HG03159 (cell line): ENCODE data around the gene TMTC2.
"Not testable (repeated sequence)": the region's sequence is repeated elsewhere in the genome, so short reads cannot be mapped to it uniquely, and the experiment has no call there.

Source experiments
- ATAC-seq: cut with Tn5 transposase; IDR thresholded peaks from one replicate; pipeline ENCODE4 v1.9.1; 2021; ENCODE audit warnings: mild to moderate bottlenecking, moderate library complexity; ENCODE audit not compliant: unreplicated experiment

TMTC2 gene

DNA sequence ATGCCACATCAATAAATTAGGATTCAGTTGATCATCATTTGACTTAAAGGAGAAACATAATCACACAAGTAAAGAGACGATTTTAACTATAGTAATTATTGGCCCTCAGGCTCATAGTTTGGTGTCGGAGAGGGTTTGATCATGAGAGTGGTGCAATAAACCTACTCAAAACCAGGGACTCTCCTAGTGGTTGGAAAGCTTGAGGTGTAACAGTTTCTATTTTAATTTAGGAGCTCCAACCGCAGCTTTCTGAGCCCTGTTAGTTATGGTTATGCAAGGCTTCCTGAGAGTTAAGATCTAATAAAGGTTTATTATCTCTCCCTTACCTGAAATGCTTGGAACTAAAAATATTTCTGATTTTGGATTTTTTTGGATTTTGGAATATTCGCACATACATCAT lies 36.4 kb downstream of the TMTC2 start:
- ATAC-seq, result peak; percentile 50

DNA sequence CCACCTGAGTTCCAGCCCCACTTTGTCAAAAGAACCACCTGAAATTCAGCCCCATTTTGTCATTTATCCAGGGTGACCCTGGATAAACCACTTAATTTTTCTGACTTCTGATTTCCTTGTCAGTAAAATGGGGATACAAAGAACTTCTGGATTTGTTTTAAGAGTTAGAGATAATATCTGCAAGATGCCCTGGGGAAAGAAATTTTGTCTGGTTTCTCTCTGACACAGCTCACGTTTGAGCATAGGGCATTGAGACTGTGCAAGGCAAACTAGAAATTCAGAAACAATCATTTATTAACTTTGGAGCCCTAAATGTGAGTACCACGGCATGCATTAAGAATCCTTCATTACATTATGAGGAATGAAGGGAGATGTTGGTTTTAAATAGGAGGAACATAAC lies 37.2 kb downstream of the TMTC2 start:
- ATAC-seq, result no peak

DNA sequence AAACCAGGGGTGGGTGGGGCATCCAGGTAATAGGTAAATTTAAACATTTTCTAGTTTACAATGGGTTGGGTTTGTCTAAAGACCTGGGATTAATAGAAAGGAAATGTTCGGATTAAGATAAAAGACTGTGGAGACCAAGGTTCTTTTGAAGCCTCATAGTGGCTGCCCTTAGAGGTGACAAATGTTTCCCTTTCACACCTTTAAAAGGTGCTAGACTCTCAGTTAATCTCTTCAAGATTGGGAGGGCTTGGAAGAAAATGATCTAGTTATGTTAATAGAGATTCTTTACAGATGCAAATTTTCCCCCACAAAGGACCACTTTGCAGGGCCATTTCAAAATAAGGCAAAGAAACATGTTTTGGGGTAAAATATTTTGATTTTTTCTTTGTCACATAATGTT lies 39.0 kb downstream of the TMTC2 start:
- ATAC-seq, result no peak

DNA sequence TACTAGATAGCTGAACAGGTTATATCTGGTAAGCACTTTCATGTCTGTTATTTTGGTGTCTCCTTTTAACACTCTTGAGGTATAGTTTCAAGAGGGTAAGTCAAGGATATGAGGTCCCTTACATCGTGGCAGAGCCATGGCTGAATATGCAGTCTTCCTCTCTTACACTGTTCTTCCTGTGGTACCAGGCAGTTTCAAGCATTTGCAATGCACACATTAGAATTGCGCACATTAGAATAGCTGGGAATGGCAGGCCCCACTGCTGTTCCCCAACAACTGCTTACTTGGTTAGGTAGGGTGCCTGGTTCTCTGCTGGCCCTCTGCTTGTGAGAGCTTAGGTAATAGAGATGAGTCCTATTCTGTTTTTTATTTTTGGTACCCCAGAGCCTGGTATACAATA lies 41.2 kb downstream of the TMTC2 start:
- no peak for ATAC-seq

DNA sequence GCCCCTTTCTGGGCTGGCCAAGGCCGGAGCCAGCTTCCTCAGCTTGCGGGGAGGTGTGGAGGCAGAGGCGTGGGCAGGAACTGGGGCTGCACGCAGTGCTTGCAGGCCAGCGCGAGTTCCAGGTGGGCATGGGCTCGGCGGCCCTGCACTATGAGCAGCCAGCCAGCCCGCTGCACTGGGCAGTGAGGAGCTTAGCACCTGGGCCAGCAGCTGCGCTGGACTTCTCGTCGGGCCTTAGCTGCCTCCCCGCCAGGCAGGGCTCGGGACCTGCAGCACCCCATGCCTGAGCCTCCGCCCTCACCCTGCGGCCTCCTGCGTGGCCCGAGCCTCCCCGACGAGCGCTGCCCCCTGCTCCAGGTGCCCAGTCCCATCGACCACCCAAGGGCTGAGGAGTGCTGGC lies 42.0 kb downstream of the TMTC2 start:
- ATAC-seq, result no peak

DNA sequence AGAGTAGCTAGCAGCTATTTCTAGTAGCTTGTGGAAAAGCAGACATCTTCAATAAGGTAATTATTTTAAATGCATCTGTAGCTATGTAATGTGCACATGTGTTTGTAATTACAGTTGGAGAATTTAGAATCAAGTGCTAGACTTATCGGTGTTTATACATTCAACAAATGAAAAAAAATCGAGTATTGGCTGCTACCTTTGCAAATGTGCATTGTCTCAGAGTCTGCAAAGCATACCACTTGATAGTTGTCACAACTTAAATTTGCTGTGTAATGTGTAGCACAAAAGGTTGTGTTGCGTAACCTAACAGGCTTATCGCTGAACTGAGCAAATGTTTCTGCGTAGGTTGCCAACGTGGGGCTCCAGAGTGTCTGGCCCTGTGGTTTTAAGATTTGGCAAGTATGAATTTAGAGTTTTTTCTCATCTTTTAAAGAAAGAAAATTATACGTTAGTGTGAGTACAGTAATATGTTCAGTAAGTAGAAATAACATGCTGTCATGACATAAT lies 44.3 kb downstream of the TMTC2 start:
- no peak for ATAC-seq

DNA sequence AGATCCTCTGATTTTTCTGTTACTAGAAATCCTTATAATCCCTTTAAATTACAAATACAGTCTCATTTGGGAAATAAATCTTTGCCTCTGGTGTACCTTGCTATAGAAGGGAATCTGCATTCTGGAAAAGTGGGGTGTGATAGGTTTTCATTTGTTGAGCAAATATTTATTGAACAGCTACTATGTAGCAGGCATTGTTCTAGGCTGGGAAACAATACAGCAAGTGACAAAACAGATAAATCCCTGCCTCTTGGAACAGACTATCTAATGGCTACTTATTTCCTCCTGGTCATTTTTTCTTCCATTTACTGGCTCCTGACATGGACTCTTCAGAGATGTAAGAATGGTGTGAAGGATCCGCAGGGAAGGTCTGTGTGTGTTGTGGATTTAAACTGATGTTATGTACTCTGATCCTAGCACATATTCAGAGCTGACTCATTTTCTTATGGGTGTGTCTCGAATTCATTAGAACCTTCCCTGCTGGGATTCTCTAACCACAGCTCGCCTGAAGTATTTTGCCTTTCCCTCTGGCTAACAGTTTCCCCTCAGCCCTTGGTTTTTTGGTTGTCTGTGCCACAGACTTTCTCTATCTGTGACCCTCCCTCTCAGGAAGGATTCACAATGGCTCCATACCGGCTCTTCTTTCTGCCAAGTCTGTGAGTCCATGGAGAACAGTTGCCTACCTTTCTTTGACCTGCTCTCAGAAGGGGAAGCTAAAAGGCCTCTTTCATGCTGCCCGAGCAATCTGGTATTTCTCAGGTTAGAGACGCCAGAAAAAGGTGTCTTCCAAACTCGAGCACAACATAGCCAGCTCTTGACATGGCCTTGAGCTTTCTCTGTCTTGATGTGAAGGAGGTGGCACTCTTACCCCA lies 53.7 kb downstream of the TMTC2 start:
- ATAC-seq, result no peak

DNA sequence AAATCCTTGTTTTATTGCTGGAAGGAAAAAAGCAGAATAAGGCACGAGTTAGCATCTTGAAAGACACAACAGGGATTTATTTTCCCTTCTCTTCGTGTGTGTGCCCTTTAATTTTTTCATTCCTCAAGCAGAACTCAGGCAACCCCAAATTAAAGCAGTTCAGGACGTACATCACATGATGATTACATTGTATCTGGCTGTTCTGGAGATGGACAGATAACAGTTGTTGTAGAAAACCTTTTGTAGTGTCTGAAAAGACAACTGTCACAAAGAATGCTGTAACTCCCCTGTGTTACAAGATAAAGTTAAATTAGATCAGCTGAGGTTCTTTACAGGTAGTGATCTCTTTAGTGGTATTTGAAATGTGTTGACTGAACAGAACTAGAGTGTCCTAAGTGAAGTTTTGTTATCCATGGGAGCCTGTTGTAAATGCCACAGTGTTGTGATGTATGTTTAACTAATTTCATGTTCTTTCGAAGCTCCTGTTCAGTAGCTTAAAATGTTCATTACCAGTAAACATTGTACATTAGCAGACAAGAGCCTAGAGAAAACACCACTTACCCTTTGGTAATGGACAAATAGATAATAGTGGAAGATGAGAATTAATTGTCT lies 58.5 kb downstream of the TMTC2 start:
- ATAC-seq, result no peak

DNA sequence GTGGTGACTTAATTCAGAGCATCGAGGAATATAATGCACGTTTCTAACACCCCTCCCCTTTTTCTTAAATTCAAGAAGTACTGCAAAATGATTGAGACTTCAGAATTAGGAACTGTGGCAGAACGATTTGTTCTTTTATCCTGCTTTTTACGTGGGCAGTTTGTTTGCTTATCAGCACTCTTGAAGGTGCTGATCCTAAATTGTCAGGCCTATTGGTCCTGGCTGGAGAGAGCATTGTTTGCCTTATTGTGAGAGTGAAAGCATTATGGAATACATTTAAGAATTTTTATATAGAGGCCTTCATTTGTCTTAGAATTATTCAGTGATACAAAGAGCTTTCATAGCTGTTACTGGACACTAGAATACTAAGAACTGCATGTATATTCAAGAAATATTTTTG lies 59.1 kb downstream of the TMTC2 start:
- no peak for ATAC-seq

DNA sequence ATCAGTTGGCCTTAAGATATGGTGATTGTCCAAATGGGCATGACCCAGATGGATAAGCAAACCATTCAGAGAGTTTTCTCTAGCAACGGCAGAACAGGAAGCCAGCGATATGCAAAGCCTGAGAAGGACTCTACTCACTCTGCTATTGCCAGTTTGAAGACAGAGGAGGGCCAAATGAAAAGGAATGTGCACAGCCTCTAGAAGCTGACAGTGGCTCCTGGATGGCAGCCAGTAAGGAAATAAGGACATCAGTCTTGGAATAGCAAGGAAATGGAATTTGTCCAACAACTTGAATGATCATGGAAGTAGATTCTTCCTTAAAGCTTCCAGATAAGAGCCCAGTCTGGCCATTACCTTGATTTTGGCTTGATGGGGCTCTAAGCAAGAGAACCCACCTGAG lies 60.0 kb downstream of the TMTC2 start:
- ATAC-seq, result no peak

DNA sequence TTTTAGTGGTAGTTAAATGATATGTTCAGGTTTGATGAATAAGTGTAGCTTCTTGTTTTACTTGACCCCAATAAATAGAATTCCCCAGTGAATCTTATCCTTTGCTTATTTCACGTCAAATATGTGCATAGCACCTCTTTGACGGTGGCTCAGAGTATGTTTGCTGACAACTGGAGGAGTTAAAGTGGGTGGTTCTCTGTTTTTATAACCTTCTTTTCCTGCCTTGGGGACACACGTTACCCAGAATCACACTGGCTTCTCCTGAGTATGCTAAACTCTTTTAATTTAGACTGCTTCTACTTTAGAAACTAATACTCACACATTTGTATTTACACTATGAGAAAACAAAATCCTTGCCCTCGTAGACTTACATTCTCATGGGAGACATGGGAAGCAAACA lies 62.3 kb downstream of the TMTC2 start:
- ATAC-seq, result no peak

DNA sequence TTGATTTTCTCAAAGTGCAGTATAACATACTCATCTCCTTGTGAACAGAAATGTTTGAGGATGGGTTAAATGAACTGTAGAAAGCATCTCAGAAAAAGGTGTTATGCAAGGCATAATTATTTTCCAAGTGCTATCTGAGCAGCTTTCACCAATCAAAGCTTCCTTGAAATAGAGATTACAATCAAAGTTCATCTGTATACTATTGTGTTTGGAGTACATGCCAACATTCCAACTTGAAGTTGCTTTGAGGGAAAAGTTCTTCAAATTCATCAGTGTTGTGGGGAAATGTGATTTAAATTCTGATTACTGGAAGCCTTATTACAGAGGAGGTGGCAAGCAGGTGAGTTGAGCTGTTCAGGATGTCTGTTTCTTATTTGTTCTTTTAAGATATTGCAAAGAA lies 68.2 kb downstream of the TMTC2 start:
- ATAC-seq, result no peak

DNA sequence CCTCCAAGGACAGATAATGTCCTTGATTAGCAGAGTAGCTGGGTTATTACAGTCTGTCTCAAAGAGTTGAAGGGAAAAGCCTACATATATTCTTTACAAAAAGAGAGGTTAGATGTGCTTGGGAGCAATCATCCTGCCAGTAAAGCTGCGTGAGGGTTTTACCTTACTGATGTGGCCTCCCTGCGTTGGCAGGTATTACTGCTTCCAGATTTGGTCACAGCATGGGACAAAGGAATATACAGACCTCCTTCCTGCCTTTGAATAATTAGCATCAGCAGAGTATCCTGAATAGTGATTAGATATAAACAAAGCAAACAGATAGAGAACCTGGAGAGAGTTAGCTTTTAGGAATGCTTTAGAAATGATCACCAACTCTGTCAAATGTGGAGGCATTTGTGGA lies 69.6 kb downstream of the TMTC2 start:
- ATAC-seq, result no peak

DNA sequence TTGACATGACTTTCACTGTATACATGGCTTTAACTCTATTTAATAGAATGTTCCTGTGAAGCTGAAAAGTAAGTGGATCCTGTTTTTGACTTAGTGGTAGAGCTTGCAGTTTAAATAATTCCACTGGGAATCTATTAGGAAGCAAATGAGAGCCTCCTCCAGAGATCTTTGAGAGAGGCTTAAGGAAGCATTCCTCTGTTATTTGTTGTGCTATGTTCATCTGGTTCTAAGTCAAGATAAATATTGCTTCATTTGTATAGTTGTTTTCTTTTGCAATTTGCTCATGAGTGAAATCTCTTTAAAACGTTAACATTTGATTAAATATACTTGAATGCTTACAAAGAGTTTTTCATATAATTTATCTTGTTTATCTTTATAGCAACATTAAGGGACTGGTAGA lies 70.4 kb downstream of the TMTC2 start:
- no peak for ATAC-seq

DNA sequence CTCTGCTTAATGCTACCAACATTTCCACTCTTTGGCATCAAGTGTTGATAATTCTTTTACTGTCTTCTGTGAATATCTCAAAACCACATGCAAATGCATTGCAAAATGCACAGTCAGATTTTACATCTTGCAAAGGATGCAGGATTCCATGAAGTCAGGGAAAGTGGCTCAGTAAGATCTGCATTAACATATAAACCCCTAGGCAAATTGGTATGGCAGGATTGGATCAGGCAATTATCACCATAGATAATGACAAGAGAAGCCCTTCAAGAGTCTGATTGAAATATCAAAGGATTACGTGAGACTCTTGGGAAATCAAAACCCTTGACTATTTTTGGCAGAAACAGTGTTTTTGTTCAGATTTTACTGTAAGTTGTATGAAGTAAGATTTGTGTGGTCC lies 71.0 kb downstream of the TMTC2 start:
- ATAC-seq, result no peak

DNA sequence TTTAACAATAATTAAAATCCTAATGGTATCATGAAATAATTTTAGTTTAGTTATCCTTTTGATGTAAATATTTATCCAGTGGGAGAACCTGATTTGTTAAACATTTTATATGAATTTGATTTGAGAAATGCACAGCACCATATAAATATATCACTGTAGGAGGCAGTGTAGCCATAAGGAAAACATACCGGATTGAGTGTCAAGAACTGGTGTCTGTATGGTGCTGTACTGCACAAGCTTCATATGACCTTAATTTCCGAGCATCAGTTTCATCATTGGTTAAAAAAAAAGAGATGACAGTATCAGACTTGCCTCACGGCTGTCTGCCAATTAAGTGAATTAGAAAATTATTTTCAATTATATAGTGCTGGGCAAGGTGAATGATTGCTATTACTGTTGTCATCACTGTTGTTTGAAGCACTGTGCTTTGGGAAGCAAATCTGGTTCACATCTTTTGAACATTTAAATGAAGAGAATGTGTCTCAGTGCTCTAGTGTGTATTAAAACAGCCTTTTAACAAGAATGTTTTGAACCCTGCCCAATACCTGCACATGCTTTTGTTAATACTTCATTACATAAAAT lies 72.1 kb downstream of the TMTC2 start:
- no peak for ATAC-seq

DNA sequence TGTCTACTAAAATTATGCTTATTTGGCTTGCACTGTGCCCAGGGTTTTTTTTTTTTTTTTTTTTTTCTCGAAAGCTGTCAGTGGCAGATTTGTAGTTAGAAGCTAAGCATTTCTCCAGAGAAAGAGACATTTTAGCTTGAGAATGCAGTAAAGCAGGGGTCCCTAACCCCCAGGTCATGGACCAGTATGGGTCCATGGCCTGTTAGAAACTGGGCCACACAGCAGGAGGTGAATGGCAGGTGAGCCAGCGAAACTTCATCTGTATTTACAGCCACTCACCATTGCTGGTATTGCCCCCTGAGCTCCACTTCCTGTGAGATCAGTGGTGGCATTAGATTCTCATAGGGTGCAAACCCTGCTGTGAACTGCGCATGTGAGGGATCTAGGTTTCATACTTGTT lies 73.7 kb downstream of the TMTC2 start:
- no peak for ATAC-seq

DNA sequence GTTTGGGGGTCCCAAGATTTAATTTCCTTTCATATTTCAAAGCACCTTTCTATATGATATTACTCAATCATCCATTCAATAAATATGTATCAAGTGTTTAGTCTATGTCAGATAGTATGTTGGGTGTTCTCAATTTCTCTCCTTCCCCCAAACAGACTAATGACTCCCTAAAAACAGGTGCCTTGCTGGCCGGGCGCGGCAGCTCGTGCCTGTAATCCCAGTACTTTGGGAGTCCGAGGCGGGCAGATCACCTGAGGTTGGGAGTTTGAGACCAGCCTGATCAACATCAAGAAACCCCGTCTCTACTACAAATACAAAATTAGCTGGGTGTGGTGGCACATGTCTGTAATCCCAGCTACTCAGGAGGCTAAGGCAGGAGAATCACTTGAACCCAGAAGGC lies 78.5 kb downstream of the TMTC2 start:
- not testable (repeated sequence) for ATAC-seq

DNA sequence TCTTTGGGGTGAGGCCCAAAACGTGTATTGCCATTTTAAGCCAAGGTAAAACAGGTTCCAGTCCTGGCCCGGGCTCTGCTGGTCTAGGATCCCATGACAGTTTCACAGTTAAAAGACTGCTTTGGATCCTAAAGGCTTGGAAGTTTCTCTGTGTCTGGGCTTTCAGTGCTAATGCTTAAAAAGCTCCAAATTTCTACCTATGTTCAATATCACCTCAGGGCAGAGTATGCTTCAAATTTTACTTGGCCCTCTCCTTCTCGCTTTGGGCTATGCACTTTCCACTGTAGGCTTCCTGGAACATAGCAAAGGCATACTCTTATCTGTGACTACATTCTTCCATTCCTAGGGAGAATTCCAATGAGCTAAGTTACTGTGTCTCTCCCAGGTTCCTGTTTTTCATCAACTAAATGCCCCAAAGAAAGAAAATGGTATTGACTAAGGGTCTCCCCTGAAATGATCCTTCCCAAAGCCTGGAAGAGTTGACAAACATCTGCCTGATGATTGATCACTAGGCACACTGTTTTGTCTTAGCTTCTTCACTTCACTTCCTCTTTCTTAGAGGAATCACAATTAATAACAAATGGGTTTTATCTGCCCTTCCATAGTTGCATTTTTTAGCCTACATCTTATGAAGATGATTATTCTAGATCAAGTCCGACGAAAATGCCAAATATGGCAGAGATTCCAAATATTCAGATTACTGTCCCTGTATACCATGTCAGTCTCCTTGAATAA lies 79.4 kb downstream of the TMTC2 start:
- ATAC-seq, result no peak

DNA sequence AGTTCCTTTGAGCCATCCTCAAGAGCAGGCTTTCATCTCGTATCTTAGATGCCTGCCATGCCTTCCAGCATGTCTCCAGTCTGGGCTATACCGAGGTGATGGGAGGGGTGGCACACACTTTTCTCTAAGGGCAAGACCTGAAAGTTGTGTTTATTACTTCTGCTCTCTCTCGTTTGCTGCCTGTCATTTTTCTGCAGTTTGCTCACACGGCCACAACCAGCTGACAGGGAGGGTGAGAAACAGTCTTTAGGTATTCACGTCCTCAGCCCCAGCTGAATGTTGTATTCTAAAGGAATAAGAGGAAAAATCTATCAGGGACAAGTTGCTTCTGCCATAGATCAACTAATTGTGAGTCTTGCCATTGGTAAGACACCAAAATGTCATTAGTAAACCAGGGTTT lies 88.0 kb downstream of the TMTC2 start:
- no peak for ATAC-seq

DNA sequence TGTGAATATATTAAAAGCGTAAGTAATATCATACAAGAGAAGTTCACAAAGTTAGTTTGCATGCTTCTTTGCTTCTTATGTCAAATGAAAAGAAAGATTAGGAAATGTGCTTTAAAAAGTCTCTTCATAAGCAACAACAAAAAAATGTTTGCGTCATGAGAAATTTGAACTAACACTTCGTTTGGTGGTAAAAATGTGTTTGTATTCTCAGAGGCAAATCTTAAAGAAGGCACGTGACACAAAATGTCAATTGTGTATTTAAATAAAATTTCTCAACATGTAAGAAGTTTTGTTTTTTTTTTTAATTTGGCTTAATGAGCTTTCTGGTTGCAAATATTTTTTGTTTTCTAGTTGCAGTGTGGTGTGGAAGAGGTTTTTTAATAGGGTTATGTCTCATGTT lies 93.8 kb downstream of the TMTC2 start:
- ATAC-seq, result no peak
